ENCODE data around the gene TMEM150B.

TMEM150B gene

DNA sequence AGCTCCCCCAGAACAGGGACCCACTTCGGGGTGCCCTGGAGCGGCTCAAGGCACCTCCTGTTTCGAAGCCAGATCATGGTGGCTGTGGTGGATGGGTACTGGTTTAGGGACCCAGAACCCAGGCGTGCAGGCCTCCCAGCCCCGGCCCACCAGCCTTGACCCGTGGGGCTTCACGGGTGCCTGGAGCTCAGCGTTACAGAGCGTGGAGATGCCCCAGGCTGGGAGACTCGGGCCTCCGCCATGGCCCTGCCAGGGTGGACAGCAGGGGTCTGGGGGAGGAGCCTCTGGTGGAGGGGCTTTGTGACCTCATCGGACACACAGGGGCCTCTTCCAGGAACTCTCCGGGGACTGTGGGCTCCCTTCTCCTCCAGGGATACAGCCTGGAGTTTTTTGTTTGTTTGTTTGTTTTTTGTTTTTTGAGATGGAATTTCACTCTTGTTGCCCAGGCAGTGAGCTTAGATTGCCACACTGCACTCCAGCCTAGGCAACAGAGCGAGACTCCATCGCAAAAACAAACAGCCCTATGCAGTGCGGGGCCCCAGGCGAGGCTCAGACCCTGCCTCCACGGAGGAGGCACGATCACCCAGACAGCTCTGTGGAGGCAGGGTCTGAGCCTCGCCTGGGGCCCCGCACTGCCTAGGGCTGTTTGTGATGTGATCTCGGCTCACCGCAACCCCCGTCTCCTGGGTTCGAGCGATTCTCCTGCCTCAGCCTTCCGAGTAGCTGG, 38.0 kb upstream of the TMEM150B start, which contains the start of gene GARIN5B:
Gene GARIN5B, minus strand, starts transcription at position 271 of the 727 bp plus-strand sequence. Its CDS starts 194 bp downstream, at position 77.
- TF ChIP-seq CTCF (conservative IDR thresholded peaks at IDR 0.05; ENCODE audit: low read depth, low read length) = no peak
- DNase-seq (ENCODE audit: low read depth) = no peak
- H3K4me3 ChIP-seq (ENCODE audit: low read depth, low read length) = no peak within 1 kb of the TSS

- no peak for TF ChIP-seq CTCF (conservative IDR thresholded peaks at IDR 0.05; ENCODE audit: low read depth, low read length)
Measured at GRCh38 chr19:55362174-55362989, 37.2 kb upstream of the TMEM150B start.

GRCh38 chr19:55360902-55361301, 35.8 kb upstream of the TMEM150B start:
- no peak for TF ChIP-seq CTCF (conservative IDR thresholded peaks at IDR 0.05; ENCODE audit: low read depth, low read length)
- no peak overlapping the region for H3K4me3 ChIP-seq (ENCODE audit: low read depth, low read length)
- no peak for DNase-seq (ENCODE audit: low read depth)

More at GRCh38 chr19:55362174-55362989, 37.2 kb upstream of the TMEM150B start:
- no peak for DNase-seq (ENCODE audit: low read depth)
- no peak overlapping the region for H3K4me3 ChIP-seq (ENCODE audit: low read depth, low read length)

DNA sequence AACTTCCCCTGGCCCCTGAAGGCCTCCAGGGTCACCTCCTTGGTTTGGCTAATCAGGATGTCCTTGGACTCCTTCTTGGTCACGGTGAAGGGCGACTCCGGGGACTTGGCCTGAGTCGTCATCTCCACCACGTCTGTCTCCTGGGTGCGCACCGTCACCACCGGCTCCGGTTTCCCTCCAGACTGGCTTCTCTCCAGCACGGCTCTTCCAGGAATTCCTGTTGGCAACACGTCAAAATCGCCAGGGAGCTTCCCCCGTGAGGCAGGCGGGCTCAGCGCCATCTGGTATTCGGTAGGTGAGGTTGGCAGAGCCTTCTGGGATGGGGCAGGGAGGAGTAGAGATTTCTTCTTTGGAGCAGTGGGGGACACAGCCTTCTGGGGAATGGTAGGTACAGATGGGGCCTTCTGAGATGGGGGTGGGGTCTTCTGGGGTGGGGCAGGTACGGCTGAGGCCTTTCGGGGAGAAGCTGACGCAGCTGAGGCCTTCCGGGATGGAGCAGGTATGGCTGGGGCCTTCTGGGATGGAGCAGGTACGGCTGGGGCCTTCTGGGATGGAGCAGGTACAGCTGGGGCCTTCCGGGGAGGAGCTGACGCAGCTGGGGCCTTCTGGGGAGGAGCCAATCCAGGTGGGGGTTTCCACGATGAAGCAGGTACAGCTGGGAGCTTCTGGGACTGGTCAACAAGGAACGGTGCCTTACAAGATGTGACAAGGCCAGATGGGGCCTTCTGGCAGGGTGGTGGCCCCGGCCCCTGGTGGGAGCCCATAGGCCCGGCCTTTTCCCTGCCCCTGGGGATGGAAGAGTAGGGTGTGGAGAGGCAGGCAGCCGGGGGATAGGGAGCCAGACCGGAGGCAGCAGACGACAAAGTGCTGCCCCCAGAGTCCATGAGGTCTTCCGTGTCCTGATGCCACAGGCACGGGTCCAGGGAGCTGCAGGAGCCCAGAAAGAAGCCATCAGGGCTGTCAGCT, 34.1 kb upstream of the TMEM150B start:
- DNase-seq (ENCODE audit: low read depth) = no peak
- no peak for TF ChIP-seq CTCF (conservative IDR thresholded peaks at IDR 0.05; ENCODE audit: low read depth, low read length)
- no peak overlapping the region for H3K4me3 ChIP-seq (ENCODE audit: low read depth, low read length)

GRCh38 chr19:55358493-55358892, 33.4 kb upstream of the TMEM150B start:
- no peak for DNase-seq (ENCODE audit: low read depth)
- no peak for TF ChIP-seq CTCF (conservative IDR thresholded peaks at IDR 0.05; ENCODE audit: low read depth, low read length)
- H3K4me3 ChIP-seq (ENCODE audit: low read depth, low read length) = no peak overlapping the region

DNA sequence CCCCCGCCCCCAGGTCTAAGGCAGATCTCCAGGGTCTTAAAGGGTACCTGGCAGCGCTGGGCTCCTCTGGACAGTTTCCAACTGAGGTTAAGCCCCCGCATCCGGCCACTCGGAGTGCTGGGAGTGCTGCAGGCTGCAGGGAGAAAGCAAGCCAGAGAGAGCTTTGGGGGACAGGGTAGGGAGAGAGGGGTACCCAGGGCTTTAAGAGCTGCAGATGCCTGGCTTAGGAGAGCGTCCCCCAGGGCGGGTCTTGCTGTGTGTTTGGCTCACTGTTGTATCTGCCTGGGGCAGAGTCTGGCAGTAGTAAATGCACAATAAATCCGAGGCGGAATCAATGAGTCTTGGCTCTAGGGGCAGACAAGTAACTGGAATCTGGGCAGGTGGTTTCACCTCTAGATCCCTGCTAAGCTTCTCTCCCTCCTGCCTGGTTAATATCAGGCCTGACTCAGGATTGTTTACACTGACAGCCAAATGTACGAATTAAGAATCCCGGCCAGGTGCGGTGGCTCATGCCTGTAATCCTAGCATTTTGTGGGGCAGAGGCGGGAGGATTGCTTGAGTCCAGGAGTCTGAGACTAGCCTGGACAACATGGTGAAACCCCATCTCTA, 30.2 kb upstream of the TMEM150B start:
- DNase-seq (ENCODE audit: low read depth) = no peak
- no peak for TF ChIP-seq CTCF (conservative IDR thresholded peaks at IDR 0.05; ENCODE audit: low read depth, low read length)
- no peak overlapping the region for H3K4me3 ChIP-seq (ENCODE audit: low read depth, low read length)

All from choroid plexus epithelial cell (primary cell).